Kidney capillary endothelial cell (primary cell): ENCODE data around the gene RAB12.

Experiments used
- DNase-seq: peaks from one replicate; pipeline ENCODE4 v3.0.0-alpha.2; 2018; ENCODE audit warnings: low spot score

RAB12 gene

GRCh38 chr18:8685141-8685913, 76.1 kb downstream of the RAB12 start:
- DNase-seq: no peak

DNA sequence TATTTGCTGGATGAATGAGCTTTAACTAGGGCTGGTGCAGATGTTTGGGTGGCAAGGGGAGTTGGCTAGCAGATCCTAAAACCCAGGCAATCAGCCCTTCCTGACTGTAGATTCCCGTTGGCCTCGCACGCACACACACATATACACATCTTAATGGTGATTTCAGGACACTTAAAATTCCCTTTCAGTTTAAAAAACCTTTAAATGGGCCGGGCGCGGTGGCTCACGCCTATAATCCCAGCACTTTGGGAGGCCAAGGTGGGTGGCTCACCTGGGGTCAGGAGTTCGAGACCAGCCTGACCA, 76.6 kb downstream of the RAB12 start:
- no peak for DNase-seq

DNA sequence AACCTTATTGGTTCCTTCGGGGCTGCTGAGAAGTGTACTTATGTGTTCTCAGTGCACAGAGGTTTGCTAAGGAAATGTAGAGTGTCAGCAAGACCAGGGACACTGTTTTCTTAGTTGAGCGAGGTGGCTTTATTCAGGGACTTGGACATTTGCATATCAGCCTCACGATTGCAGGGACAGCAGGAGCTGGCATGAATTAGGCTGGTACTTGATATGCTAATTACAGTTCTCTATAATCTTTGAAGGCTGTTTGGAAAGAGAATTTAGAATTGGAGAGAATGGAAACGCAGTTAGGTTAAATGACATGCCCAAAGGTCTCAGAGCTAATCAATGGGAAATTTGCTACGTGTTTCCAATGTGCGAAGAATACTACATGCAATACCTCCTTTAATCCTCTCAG, 77.4 kb downstream of the RAB12 start:
- no peak for DNase-seq

GRCh38 chr18:8688216-8688800, 79.1 kb downstream of the RAB12 start:
- DNase-seq: no peak

DNA sequence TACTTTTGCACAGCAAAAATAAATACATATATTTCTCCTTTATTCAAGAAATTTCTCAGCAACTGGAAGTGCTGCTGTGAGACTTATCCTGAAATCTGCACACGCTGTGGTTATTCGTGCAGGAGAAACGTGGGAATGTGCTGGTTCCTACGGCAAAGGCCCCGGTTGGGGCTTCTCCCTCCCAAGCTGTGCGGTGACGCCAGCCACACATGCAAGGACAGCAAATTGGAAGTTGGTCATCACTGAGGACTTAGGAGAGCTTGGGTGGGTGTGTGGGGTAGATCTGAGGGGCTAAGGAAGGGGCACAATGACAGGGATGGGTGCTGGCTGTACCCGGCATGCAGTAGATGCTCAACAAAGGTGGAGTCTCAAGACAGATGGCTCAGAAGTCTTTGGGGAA, 79.6 kb downstream of the RAB12 start:
- DNase-seq: no peak
